Tibial nerve (tissue), 3 donors: ENCODE results near the gene COL4A2.

Experiments used
- POLR2A ChIP-seq, 2 donors: fragments of 450-650 bp; IDR thresholded peaks; one replicate each; pipeline ENCODE4 v1.6.1; 2017; ENCODE audit warnings: antibody characterized with exemption in 2 of 2, mild to moderate bottlenecking in 2 of 2, moderate library complexity in 2 of 2
- TF ChIP-seq, protein P1 (sequence below), 5 experiments: fragments of 200-600 bp in 3 of 5; fragments of 450-650 bp in 2 of 5; sonication (generic) in 3 of 5; IDR thresholded peaks; one replicate each; pipeline ENCODE4 v1.5.1; 2016 to 2019; ENCODE audit warnings: antibody characterized with exemption in 5 of 5, mild to moderate bottlenecking in 3 of 5, moderate library complexity in 2 of 5

GRCh38 chr13:110416131-110417025 is 109.3 kb downstream of the COL4A2 start:
- TF ChIP-seq, protein P1, sequence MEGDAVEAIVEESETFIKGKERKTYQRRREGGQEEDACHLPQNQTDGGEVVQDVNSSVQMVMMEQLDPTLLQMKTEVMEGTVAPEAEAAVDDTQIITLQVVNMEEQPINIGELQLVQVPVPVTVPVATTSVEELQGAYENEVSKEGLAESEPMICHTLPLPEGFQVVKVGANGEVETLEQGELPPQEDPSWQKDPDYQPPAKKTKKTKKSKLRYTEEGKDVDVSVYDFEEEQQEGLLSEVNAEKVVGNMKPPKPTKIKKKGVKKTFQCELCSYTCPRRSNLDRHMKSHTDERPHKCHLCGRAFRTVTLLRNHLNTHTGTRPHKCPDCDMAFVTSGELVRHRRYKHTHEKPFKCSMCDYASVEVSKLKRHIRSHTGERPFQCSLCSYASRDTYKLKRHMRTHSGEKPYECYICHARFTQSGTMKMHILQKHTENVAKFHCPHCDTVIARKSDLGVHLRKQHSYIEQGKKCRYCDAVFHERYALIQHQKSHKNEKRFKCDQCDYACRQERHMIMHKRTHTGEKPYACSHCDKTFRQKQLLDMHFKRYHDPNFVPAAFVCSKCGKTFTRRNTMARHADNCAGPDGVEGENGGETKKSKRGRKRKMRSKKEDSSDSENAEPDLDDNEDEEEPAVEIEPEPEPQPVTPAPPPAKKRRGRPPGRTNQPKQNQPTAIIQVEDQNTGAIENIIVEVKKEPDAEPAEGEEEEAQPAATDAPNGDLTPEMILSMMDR (IDR thresholded peaks at IDR 0.05) = no peak
- no peak for TF ChIP-seq POLR2A (IDR thresholded peaks at IDR 0.05)
